NCI-H1105 treated with DMSO at 0.1 percent for 48 hours (cell line): ENCODE results near the gene BNC2.
A peak's percentile ranks its signal among the peaks of the same experiment; 100 is the strongest.
"Not testable (repeated sequence)": the region's sequence is repeated elsewhere in the genome, so short reads cannot be mapped to it uniquely, and the experiment has no call there.

Experiments used
- DNase-seq: peaks from one replicate; lab custom pipeline; 2025; lab: John Stamatoyannopoulos, UW

BNC2 gene

DNA sequence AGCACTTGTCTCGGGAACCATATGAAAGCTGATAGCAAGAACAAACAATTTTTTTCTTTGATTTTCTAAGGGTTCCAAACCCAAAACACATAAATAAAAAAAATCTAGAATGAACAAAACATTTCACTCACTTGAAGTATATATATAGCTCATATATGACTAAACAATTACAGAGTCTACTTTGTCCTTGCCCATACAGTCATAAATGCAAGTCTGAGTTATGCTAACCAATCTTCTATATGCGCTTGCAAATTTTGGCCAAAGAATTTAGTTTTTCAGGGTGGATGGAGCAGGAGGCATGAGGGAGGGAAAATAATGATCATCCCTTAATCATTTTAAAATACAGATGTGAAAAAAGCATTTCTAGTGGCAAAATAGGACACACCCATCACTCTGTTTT, 370.1 kb downstream of the BNC2 start:
- no peak for DNase-seq

DNA sequence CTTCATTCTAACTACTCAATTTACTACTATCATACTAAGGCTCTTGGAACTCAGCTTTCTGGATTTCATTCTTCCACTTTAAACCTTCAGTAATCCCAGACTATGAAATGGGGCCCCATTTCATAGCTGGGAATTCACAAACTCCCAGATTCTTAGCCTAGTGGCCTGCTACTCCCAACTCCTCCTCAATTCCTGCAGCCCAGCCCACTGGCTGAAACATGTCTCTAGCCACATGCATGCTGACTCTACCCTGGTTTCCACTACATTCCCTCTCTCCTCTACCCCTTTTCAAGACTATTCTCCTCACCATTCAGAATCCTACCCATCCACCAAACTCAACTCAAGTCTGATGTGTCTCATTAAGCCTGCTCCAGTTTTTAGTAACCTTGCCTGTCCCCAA, 370.6 kb downstream of the BNC2 start:
- no peak for DNase-seq

DNA sequence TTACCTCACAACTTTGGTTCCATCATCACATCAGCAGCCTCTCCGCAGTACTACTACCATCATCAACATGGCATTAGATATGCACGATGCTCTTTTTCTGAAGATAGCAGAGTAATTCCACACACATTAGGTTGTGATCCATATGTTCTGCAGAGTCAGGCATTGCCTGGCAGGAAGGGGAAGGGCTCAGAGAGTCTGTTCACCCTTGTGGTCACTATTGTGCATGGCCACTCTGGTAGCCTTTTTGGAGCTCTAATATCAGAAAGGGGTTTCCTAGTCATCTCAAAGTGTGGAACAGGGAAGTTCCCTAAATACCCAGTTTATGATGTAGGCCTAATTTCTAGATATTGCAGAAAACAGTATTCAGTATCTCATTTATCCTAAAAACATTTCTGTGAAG, 373.6 kb downstream of the BNC2 start:
- no peak for DNase-seq

DNA sequence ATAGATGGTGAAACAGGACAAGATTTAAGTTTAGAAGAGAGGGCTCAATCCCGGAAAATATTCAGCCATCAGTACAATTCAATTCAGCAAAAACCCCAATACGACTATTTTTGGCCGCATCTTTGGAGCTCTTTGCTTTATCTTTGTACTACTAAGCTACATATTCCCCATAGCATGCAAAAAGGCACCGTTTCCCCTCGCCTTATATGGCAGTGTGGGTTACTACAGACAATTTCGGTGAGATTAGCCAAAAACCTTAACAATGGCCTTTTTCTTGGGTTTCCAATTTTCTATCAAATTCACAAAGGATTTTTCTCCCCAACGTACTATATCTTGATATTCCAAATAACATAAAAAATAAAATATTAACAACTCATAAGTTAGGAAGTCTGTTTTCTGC, 382.6 kb downstream of the BNC2 start:
- no peak for DNase-seq

DNA sequence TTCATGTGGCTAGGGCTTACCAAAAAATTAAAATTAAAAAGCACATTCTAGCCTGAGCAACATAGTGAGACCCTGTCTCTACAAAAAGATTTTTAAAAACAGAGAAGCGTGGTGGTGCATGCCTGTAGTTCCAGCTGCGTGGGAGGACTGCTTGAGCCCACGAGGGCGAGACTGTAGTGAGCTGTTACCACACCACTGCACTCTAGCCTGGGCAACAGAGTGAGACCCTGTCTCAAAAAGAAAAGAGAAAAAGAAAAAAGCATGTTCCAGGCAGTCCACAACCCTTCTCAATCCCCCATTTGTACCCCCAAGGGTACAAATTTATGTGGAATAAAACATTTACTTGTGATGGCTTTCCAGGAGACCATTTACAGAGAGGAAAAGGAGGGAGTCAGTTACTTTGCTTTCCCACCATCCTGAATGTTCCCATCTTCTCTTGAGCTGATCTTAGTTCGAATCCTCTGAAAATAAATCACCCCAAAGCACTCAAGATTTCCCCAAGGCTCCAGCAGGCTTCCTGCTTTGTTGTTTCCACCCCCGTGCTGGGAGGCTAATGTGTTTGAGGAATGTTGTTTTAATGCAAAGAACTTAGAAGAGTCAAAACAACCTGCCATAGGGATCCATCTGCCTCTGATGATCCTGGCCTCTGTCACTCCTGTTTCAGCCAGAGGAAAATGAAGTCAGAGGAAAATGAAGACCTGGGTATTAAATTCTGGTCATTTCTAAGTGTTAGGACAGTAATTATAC, 384.7 kb downstream of the BNC2 start:
- no peak for DNase-seq

DNA sequence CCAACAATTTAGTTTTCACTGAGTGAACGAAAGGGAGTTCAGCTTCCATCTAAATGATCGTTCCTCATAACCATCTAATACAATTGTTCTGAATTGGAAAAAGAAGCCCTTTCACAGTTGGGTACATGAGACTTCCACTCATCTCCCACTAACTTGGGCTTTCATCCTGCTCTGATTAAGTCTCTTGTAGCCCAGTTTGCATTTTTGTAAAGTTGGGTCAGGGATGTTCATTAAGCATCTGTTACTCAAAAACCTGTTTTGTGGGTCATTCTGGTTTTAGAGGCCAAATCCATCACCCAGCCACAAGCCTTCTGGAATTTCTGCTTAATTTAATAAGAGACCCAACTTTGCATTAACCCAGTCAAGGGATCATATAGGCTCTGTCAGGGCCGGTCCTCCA, 385.3 kb downstream of the BNC2 start:
- no peak for DNase-seq

DNA sequence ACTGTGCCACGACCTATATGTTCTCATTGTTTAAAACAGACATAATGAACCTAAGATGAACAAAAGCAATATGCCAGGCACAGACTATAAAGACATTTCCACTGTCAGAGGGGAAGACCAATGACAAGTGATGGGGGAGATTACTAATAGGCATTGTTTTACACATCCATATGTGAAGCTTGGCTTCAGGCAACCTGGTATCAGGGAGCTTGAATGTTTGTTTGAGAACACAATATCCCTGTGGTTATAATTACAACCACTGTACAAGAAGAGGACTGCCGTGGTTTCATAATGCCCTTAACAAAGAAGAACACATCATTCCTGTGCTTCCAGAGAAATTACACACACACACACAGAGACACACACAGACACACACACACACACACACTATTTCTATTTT, 385.7 kb downstream of the BNC2 start:
- DNase-seq = no peak

DNA sequence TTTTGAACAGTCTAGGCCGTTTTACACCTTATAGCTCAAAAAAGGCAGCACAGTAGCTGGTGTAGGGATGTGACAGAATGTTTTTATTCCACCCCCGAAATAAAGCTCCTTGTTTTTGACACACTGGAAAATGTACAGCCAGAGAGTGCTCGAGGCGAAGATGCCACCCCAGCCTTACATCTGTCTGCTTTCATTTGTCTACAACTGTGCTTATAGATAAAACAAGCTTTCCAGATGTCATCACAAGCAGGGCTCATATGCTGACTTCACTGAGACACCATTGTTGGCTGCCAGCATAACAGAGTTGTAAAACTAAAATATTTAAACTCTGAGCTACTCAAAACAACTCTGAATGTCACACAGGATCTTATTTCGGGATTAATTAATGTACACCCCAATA, 386.3 kb downstream of the BNC2 start:
- DNase-seq = no peak

DNA sequence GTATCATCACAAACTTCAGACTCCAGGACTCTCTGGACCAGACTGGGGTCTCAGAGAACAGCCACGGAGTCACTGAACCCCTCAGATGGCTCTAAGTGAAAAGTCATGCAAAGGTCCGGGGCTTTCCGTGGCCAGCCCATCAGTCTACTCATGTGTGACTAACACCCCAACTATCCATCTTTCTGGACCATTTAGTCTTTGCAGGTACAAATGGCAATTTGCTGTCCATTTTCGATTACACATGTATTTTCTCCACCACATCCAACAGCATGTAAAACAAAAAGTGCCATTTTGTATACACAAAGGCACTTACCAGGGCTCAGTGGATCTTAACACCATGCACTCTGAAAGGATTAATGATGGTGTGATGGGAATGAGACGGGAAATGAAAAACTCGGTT, 387.7 kb downstream of the BNC2 start:
- no peak for DNase-seq

DNA sequence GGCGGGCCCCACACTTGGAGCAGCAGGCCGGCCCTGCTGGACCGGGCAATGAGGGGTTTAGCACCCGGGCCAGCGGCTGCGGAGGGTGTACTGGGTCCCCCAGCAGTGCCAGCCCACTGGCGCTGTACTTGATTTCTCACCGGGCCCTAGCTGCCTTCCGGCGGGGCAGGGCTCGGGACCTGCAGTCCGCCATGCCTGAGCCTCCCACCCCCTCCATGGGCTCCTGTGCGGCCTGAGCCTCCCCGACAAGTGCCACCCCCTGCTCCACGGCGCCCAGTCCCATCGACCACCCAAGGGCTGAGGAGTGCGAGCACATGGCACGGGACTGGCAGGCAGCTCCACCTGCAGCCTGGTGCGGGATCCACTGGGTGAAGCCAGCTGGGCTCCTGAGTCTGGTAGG, 389.9 kb downstream of the BNC2 start:
- DNase-seq = not testable (repeated sequence)

DNA sequence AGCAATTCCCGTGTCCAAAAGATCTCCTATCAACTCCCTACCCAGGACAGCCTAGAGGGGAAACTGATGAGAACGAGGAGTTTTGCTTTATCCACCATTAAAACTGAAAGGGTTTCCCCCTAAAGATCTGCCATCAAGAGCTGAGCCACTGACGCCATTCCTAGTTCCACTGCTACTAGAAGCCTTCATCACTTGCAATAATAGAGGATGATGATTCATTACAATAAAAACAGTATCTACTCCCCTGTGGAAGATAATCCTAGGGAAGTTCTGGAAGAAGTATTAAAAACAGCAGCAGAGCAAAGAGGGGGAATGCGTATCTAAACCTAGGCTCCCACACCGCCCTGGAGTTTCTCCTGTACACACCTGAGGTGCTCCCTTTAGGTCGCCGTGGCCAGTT, 394.5 kb downstream of the BNC2 start:
- no peak for DNase-seq

DNA sequence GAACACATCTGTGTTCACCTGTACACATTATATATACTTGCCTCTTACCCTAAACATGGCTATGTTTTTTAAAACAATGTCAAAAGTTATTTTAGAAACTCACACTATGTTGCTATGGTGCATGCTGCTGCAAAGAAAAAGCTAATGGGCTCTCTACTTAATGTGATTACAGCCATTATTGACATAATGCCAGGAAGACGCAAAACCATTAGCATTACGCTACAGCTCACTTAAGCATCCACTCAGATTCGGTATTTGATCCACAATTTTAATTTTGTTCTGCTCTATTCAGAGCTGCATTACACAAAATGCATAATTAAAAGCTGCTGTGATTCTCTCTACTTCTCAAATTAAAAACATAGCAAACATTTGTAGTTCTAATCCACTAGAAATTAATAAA, 395.2 kb downstream of the BNC2 start:
- peak; percentile 69 for DNase-seq

DNA sequence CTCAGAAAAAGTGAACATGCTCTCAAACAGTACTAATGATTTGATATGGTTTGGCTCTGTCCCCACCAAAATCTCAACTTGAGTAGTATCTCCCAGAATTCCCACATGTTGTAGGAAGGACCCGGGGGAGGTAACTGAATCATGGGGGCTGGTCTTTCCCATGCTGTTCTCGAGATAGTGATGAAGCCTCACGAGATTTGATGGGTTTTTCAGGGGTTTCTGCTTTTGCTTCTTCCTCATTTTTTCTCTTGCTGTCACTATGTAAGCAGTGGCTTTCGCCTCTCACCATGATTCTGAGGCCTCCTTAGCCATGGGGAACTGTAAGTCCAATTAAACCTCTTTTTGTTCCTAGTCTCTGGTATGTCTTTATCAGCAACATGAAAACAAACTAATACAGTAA, 401.3 kb downstream of the BNC2 start:
- no peak for DNase-seq

DNA sequence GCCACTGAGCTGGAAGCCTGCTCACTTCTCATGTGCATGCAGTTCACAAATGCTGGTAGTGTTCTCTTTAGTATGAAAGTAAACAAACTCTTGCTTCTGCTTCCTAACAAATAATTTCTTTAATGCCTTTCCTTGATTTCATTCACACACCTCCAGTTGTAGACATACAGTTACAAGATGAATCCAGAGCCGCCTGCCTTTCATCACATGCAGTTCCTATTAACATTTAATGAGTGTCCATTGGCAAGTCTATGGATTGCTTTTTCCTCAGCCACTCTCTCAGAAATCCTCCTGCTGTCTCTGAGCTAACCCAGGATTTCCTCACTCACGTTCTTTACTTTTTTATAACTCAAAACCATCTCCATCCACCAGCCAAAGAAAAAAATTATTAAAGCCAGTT, 408.6 kb downstream of the BNC2 start:
- DNase-seq = no peak

DNA sequence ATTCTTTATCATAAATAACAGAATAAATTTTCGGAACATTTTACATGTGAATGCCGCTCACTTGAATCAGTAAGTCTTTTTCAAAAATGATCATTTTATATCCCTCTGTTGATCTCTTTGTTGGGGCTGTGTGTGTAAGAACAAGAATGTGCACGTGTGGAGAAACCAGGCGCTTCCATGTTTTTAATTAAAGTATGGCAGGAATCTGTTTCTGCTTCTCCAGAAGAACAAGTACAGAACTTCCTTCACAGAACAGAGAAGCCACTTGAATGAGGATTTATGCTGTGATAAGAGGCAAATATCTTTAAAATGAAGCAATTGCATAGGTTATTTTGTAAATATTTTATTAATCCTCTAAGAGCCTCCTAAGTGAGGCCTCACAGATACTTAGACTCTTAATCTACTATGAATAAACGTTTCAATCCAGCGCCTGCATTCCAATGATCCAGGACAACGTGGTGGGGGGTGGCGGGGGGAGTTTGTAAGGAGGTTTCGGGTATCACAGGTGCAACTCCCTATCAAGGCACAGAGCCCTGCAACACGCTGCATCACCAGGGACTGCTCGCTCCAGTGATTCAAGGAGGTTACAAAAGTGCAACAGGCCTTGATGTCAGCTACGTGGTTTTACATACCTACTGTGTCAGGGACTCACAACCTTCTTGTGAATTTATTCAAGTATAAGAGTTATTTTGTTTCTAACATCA, 409.2 kb downstream of the BNC2 start:
- no peak for DNase-seq

DNA sequence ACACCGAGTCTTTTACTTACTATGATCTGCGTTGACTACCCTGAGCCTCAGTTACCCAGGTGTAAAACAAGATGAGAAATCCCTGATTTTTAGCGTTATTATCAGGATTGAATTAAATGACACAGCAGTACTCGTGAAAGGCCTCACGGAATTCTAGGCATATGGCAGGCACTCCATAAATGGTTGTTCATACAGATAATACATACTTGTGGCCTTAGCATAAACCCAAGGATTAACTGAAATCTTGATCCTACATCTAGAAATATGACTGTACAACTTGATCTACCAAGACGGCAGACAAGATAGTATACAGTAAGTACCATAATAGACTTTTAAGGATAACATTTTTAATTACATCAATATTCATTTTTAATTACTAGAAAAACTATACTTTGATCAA, 409.8 kb downstream of the BNC2 start:
- DNase-seq = no peak

DNA sequence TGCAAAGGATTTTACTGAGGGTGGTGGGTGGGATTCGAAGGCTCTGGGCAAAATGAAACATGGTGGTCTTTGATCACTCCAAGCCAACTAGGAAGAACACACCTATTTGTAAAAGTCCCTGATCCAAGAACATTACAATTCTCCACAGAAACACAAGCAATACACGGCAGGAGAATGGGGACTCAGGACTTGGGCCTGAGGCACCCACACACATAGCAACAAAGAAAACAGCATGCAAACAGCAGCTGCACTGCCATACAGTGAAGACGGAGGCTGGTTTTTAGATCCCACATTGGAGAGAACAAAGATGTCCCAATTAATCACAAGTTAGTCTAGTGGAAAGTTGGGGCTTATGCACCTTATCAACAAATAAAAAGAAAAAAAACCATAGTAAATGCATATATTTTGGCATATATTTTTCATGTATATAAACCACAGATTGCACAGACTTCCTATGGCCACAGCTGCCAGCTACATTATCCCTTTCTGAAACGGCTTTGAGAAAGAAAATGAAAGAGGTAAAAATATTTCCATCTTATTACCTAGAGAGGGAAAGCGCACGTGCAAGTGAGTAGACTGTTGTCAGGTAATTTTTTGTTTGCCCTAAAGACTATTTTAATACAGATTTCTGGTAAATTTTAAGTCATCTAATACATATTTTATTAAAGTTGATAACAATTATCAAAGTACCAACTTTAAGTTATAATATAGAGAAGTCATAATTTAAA, 410.9 kb downstream of the BNC2 start:
- no peak for DNase-seq

DNA sequence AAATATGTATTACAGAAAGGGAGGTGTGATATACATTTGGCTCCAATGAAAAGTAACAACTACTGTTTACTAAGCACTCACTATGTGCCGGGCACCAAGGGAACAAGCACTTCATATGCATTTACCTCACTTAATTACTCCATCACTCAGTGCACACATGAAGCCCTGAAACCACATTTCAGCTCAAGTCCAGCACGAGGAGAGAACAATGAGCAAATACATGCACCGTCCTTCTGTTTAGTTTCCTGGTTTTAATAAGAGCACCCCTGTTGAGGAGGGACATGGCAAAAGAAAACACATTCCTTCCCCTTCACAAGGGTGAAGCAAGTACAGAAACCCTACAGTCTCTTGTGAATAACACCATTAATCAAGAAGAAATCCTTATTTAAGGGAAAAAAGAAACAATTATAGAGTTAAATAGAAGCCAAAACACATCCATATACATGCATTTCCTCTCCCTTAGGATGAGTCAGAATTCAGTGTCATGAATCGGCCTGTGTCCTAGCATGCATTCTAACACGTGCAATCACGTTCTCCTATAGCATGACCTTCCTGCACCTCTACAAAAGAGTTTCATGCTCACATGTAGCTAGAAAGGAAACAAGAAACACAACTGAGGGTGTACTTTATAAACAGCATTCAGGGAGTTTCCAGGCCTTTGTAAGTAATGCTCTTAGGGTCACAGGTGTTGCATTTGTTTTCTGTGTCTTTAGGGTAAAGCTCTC, 411.6 kb downstream of the BNC2 start:
- DNase-seq = no peak

DNA sequence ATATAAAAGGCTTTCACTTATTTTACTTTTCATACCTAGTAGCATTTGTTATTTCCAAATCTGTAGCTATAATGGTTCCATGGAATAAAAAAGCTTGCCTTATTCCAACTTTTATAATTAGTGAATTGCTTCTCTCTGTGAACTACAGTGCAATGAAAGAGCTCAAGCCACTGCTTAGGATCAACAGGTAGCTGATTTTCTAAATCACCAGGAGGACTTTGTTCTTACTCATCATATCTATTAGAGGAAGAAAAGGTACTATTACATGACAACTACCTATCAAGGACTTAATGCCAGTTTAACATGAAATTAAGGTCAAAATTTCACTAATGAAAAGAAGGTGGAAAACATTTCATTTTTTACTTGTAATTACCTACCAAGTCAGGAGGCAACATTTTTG, 414.6 kb downstream of the BNC2 start:
- no peak for DNase-seq

DNA sequence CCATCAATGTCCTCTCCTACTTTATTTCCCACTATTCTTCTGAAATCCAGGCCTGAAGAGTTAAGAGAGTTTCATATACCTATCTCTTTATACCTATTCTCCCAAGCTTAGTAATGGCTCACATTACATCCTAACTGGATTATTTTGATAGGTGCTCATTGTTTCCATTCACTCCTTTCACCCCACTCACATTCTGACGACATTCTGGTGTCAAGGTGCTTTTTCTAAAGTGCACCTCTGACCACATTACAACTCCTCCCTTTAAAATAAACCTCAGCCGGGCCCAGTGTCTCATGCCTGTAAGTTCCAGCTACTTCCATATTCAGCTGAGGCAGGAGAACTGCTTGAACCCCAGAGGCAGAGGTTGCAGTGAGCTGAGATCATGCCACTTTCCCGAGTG, 417.1 kb downstream of the BNC2 start:
- DNase-seq = no peak

DNA sequence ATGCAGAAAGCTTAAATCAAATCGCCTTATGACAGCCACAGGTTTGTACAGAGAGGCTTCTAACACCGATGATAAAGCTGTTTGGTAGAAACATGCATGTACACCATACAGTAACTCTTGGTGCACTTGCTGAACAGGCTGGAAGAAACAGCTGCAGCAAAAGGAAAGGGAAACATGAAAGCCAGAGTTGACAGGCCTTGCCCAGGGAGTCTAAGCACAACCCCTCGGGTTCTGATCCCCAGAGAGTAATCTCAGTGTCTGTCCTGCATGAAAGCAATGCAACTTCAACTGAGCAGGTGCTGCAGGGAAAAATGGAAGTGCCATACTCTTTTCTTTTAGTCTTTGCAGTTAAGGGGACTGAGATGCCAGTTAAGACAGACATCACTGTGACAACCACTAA, 419.9 kb downstream of the BNC2 start:
- no peak for DNase-seq

DNA sequence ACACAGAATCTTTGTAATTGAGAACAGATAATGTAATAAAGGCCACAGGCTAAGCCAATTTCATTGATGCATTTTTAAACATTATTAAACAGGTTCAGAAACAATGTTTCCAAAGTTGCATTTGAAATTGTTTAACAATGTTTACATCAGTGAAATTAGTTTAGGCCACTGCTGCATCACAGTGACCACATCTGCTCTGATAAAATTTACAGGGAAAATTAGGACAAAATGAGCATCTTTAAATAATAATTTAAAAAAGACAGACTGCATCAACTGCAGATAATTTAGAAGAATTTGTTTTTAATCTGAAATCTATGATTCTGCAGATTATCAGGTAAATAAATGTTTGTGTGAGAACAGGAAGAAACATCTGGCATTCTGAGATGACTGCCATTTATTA, 420.4 kb downstream of the BNC2 start:
- no peak for DNase-seq
